ENCODE measurements around the gene MKRN2. TPM values are rescaled to one million over a fixed set of nuclear protein-coding genes. Genes with fewer than 3 reads are reported as not detected.

MKRN2 gene
- total RNA-seq, 1 experiment from 2014 or later = 27.9 TPM

- TF ChIP-seq SIN3A (IDR thresholded peaks at IDR 0.05; ENCODE audit: low read depth) (no peak), POLR2AphosphoS5 (IDR thresholded peaks at IDR 0.05; ENCODE audit: low read depth, low read length) (no peak)
Measured at GRCh38 chr3:12574131-12574530, 17.2 kb downstream of the MKRN2 start (continued).

- CTCF ChIA-PET = no interaction called here
- no peaks in the 10 kb centered on the region for H3K9me3 ChIP-seq (ENCODE audit: control insufficient read depth in 1 of 2, insufficient read depth in 1 of 2, low read depth in 1 of 2, low read length in 2 of 2)
- H3K4me2 ChIP-seq (ENCODE audit: low read length) = no peak overlapping the region
- no peaks in the 10 kb centered on the region; the same call in 1 of the 2 replicates for H3K79me2 ChIP-seq (ENCODE audit: insufficient read depth, low read length)
- no peak overlapping the region for H3K27ac ChIP-seq (ENCODE audit: low read depth, low read length)
- H3K27me3 ChIP-seq (ENCODE audit: insufficient read depth, low read length) = no peaks in the 10 kb centered on the region
- H3K9ac ChIP-seq (ENCODE audit: low read length) = no peak overlapping the region
- no peaks in the 10 kb centered on the region for H3K4me1 ChIP-seq (ENCODE audit: control insufficient read depth in 1 of 2, insufficient read depth in 2 of 2, low read length in 2 of 2)
- peaks cover 26 to 39% of the 10 kb centered on the region in 2 experiments; a peak in 3 of 4 replicates for H3K36me3 ChIP-seq (ENCODE audit: control insufficient read depth in 1 of 2, insufficient read depth in 2 of 2, low read length in 2 of 2)
- DNase-seq (ENCODE audit: low read depth, low spot score) = no peak
- no peak for ATAC-seq
- H2AFZ ChIP-seq (ENCODE audit: low read depth, low read length, poor library complexity, severe bottlenecking) = no peak overlapping the region
- TF ChIP-seq EGR1 (IDR thresholded peaks at IDR 0.05; ENCODE audit: low read depth) = no peak
- H4K20me1 ChIP-seq (ENCODE audit: insufficient read depth) = no peaks in the 10 kb centered on the region
- BruUV-seq (replicated peaks) = no TSS peak
- RAD21 ChIA-PET (ENCODE audit: low non-redundant PET in 1 of 2, low total read pairs in 2 of 2, uncharacterized antibody in 2 of 2, unreplicated experiment in 2 of 2) = no interaction called here
- POLR2A ChIA-PET = no interaction called here
- no peaks in the 10 kb centered on the region for H3K9me2 ChIP-seq (ENCODE audit: insufficient read depth)
- H3K4me3 ChIP-seq (replicated peaks in 1 of 2; ENCODE audit: low read depth in 1 of 2, low read length in 2 of 2) = no peak overlapping the region
- intact Hi-C loops (cut with micrococcal nuclease) = no loop called here
Measured at GRCh38 chr3:12574661-12575060, 17.8 kb downstream of the MKRN2 start.

GRCh38 chr3:12577379-12577778 lies 20.5 kb downstream of the MKRN2 start:
- Histone ChIP-seq H3K4me3 (replicated peaks in 1 of 2; ENCODE audit: low read depth in 1 of 2, low read length in 2 of 2) (no peak overlapping the region), H3K36me3 (ENCODE audit: control insufficient read depth in 1 of 2, insufficient read depth in 2 of 2, low read length in 2 of 2) (peaks cover 21 to 38% of the 10 kb centered on the region in 2 experiments), H3K27me3 (ENCODE audit: insufficient read depth, low read length) (no peaks in the 10 kb centered on the region), H2AFZ (ENCODE audit: low read depth, low read length, poor library complexity, severe bottlenecking) (no peak overlapping the region), H3K9me2 (ENCODE audit: insufficient read depth) (no peaks in the 10 kb centered on the region), H3K9ac (ENCODE audit: low read length) (no peak overlapping the region), H3K27ac (ENCODE audit: low read depth, low read length) (no peak overlapping the region), H3K9me3 (ENCODE audit: control insufficient read depth in 1 of 2, insufficient read depth in 1 of 2, low read depth in 1 of 2, low read length in 2 of 2) (no peaks in the 10 kb centered on the region), H4K20me1 (ENCODE audit: insufficient read depth) (no peaks in the 10 kb centered on the region), H3K4me1 (ENCODE audit: control insufficient read depth in 1 of 2, insufficient read depth in 2 of 2, low read length in 2 of 2) (no peaks in the 10 kb centered on the region), H3K4me2 (ENCODE audit: low read length) (no peak overlapping the region), H3K79me2 (ENCODE audit: insufficient read depth, low read length) (no peaks in the 10 kb centered on the region; the same call in 1 of the 2 replicates)
- intact Hi-C loops (cut with micrococcal nuclease) = no loop called here
- DNase-seq (ENCODE audit: low read depth, low spot score) (no peak), ATAC-seq (no peak)
- TF ChIP-seq SP1 (IDR thresholded peaks at IDR 0.05; ENCODE audit: low read depth) = no peak
- RAD21 ChIA-PET (ENCODE audit: low non-redundant PET in 1 of 2, low total read pairs in 2 of 2, uncharacterized antibody in 2 of 2, unreplicated experiment in 2 of 2) = no interaction called here
- POLR2A ChIA-PET = interaction anchor here (0.6 kb wide), 1 partner anchor 403 kb away, joined by 3 read pairs; no protein-coding TSS in a partner anchor
- no TSS peak for BruUV-seq (replicated peaks)
- CTCF ChIA-PET = no interaction called here

All from HCT116 (cell line).